PC-3 (cell line): ENCODE data around the gene TPD52L1.

ENCODE experiments used
- CTCF ChIP-seq: fragments of 300-600 bp; sonication (generic); conservative IDR thresholded peaks from 2 replicates; pipeline ENCODE4 v1.5.1; 2017; ENCODE audit warnings: antibody characterized with exemption, low read depth, mild to moderate bottlenecking, low read length
- EZH2 ChIP-seq: fragments of 300-600 bp; sonication (generic); IDR thresholded peaks from one replicate; pipeline ENCODE4 v1.6.1; 2017; ENCODE audit warnings: antibody characterized with exemption, mild to moderate bottlenecking, low read length; ENCODE audit not compliant: unreplicated experiment
- EZH2phosphoT487 ChIP-seq: fragments of 300-600 bp; sonication (generic); IDR thresholded peaks from 2 replicates; pipeline ENCODE4 v1.6.1; 2018; ENCODE audit warnings: mild to moderate bottlenecking, antibody characterized with exemption, low read length, borderline replicate concordance

GRCh38 chr6:125264476-125264875 lies 110.9 kb downstream of the TPD52L1 start:
- TF ChIP-seq CTCF, result no peak
- TF ChIP-seq EZH2, result no peak
- TF ChIP-seq EZH2phosphoT487, result no peak
